GM12865 (cell line): Measurements from ENCODE around the gene OR2AJ1.
A peak's percentile ranks its signal among the peaks of the same experiment; 100 is the strongest.

ENCODE experiments used
- DNase-seq: peaks from one replicate; pipeline ENCODE4 v3.0.0; 2010; ENCODE audit warnings: low read depth
- H3K4me3 ChIP-seq: 2 replicates; pipeline ENCODE4 v1.5.1; 2011; ENCODE audit warnings: mild to moderate bottlenecking, low read depth, low read length, control low read depth
- TF ChIP-seq, protein P1 (sequence below): IDR thresholded peaks from 2 replicates; pipeline ENCODE4 v1.5.1; 2011; ENCODE audit warnings: low read length, control low read depth, low read depth, inconsistent platforms; ENCODE audit not compliant: insufficient read depth; ENCODE audit errors: missing control alignments

Gene OR2AJ1

DNA sequence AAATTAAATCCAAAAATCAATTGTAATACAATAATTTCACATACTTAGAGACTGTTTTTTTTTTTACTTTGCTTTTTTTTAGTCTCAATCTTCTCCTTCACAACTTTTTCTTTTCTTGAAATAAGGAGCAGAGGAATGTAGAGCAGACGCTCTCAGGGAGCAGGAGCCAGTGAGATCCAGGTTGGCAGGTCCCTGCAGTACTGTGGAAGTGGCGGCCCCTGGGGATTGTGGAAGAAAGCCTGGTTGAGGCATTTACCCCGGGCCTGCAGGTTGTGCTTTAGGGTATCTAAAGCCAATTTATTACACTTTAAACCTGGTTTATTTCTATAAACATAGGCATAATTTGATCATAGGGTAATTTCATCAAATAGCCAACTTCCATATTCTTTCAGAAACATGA is 748 bp upstream of the OR2AJ1 start:
- TF ChIP-seq, protein P1, sequence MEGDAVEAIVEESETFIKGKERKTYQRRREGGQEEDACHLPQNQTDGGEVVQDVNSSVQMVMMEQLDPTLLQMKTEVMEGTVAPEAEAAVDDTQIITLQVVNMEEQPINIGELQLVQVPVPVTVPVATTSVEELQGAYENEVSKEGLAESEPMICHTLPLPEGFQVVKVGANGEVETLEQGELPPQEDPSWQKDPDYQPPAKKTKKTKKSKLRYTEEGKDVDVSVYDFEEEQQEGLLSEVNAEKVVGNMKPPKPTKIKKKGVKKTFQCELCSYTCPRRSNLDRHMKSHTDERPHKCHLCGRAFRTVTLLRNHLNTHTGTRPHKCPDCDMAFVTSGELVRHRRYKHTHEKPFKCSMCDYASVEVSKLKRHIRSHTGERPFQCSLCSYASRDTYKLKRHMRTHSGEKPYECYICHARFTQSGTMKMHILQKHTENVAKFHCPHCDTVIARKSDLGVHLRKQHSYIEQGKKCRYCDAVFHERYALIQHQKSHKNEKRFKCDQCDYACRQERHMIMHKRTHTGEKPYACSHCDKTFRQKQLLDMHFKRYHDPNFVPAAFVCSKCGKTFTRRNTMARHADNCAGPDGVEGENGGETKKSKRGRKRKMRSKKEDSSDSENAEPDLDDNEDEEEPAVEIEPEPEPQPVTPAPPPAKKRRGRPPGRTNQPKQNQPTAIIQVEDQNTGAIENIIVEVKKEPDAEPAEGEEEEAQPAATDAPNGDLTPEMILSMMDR, result no peak
- H3K4me3 ChIP-seq, result no peak overlapping the region
- DNase-seq, result no peak

DNA sequence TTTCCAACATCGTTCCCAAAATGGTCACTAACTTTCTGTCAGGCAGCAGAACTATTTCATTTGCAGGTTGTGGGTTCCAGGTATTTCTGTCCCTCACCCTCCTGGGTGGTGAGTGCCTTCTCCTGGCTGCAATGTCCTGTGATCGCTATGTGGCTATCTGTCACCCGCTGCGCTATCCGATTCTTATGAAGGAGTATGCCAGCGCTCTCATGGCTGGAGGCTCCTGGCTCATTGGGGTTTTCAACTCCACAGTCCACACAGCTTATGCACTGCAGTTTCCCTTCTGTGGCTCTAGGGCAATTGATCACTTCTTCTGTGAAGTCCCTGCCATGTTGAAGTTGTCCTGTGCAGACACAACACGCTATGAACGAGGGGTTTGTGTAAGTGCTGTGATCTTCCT is 9.3 kb downstream of the OR2AJ1 start:
- TF ChIP-seq, protein P1, result no peak
- H3K4me3 ChIP-seq, result no peak overlapping the region
- no peak for DNase-seq

DNA sequence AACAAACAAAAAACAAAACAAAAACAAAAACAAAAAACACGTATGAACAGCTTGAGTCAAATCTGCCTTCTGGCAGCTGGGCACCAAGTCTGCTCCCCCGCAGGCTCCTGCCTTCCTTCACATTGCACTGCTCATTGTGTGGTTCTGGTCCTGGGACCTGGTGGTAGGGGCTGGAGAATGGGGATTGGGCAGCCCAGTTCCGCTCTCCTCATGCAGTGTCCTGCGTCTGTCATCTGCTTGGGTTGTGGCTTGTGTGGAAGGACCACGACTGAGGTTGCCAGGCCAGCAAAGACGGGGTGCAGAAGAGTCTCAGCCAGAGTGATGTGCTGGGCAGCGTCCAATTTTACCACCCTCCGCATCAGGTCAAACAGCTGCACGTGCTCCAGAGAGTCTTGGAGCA is 11.1 kb downstream of the OR2AJ1 start:
- TF ChIP-seq, protein P1, result no peak
- no peak for DNase-seq

DNA sequence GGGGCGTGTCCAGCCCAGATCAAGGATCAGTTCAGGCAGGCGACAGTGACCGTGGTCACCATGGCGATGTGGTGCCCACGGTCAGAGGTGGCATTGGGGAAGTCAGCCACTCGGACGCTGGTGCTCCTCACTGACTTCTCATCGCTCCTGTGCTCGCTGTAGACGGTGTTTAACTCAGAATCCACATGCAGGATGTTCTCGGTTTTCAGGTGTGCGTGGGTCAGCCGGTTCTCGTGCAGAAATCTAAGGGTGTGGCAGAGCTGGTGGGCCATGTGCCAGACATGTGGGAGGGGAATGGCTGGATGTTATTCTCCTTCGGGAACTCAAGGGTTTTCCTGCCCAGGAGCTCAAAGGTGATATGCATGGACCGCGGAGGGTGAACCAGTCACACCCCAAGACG is 11.7 kb downstream of the OR2AJ1 start:
- no peak for DNase-seq
- no peak overlapping the region for H3K4me3 ChIP-seq
- TF ChIP-seq, protein P1, result no peak

More for the DNA sequence above, 11.1 kb downstream of the OR2AJ1 start:
- no peak overlapping the region for H3K4me3 ChIP-seq

DNA sequence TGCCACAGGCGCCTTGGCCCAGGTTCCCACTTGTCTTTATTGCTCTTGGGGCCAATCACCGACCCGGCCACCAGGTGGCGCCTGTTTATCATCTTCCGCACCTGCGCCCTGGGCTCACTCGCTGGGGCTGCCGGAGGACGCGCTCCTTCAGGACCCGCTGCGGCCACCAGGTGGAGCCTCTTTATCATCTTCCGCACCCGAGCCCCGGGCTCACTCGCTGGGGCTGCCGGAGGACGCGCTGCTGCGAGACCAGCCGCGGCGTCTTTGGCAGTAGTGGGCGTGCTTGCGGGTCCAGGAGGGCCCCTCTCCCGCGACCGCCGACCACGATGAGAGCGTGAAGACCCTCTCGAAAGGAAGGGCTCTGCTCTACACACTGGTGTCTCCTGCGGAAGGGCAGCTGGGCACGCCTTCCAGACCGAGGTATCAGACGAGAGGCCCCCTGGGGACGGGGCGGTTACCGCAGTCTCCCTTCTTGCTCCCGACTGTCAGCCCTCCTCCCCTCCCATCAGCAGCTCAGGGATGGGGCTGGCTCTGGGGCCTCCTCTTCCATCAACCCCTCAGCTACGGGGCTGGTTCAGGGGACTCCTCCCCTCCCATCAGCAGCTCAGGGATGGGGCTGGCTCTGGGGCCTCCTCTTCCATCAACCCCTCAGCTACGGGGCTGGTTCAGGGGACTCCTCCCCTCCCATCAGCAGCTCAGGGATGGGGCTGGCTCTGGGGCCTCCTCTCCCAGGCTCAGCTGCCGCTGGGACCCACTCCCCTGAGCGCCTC is 12.5 kb downstream of the OR2AJ1 start:
- peak overlapping the region; percentile 43 for H3K4me3 ChIP-seq
- TF ChIP-seq, protein P1, result peak; percentile 93
- DNase-seq, result peak; percentile 95

DNA sequence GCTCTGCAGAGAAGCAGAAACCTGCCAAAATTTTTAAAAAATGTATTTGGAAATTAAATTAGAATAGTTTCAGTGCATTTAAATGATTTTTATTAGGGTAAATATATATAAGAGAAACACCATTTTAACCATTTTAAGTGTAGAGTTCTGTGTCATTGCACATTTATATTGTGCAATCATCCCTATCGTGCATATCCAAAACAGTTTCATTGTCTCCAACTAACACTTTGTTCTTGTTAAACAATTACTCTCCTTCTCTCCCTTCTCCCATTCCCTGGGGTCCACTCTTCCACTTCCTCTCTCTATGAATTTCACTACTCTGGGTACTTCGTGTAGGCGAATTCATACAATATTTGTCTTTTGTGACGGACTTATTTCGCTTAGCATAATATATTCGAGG is 17.9 kb downstream of the OR2AJ1 start:
- DNase-seq, result no peak
- H3K4me3 ChIP-seq, result no peak overlapping the region
- TF ChIP-seq, protein P1, result no peak

DNA sequence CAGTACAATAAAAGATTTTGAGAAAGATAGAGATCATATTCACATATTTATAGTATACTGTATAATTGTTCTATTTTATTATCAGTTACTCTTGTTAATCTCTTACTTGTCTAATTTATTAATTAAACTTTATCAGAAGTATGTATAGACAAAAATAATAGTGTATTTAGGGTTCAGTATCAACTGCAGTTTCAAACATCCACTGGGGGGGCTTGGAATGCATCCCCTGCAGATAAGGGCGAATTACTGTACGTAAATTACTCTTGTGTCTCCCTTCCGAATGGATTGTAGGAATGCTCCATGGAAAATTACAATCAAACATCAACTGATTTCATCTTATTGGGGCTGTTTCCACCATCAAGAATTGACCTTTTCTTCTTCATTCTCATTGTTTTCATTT is 23.9 kb downstream of the OR2AJ1 start, which contains the start of gene OR2L8:
TSS of gene OR2L8 (plus strand) at position 301 of the 400 bp plus-strand sequence. CDS start at position 301, 0 bp downstream.
- H3K4me3 ChIP-seq, result no peak within 1 kb of the TSS
- no peak for DNase-seq
- TF ChIP-seq, protein P1, result no peak
